GM18526 (cell line): Measurements from ENCODE around the gene EPB41L1.

Source experiments
- POLR2A ChIP-seq: IDR thresholded peaks from 3 replicates; pipeline ENCODE4 v1.6.1; 2011; ENCODE audit not compliant: insufficient read length; ENCODE audit errors: extremely low read depth

The EPB41L1 gene

GRCh38 chr20:36120991-36121390 is 33.5 kb upstream of the EPB41L1 start:
- no peak for TF ChIP-seq POLR2A

DNA sequence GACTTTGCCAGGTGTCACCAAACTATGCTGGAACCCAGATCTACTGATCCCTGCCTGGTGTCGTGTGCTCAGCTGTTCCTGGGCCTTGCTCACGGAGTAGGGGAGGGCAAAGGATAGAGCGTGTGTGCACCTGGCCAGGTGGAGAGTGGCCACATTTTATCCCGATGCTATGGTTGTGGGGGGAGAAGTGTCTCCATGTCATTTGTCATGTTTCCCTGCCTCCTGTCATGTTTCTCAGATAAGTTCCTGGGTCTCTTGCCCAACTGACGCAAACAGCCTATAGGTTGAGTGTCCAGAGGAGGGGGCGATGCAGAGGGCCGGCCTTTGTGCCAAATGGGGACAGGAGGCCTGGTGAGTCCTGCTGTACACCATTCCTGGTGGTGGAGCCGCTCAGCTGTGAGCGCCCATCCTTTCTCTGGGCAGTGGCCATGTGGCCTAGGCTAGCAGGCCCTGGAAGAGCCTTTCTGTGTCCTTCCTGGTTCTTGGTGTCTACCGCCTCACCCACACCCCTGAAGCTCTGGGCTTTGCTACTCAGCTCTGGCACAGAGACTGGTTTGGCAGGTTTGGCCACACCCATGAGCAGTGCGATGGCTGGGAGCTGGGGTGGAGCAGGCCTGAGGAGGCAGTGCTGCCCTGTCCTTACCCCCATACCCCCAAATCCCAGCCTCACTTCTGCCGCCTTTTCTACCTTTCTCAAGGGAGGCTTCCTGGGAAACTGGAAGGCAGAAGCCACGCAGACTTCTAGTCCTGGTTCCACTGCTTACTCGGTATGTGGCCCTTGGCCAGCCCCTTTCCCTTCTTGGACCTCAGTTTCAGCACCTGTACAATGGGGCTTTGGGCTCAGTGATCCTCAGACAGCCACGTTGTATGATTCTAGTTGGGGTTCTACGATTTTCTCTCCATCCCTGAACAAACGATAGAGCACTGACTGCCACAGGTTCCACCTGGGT is 32.3 kb upstream of the EPB41L1 start:
- TF ChIP-seq POLR2A, result no peak

DNA sequence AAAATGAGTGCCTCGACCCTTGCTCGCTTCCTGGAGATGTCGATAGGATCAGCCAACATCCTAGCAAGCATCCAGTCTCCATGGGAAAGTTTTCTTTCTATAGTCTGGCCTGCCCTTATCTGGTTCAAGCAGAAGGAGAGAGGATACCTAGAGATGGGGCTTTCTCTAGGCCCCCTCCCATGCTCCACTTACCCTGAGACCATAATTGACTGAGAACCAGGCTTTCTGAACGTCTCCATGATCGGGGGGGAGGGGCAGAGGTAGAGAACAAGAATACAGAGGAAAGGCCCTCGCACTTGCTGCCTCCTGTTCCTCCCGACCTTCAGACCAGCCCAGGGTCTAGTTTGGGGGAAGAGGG is 31.6 kb upstream of the EPB41L1 start:
- TF ChIP-seq POLR2A, result no peak

GRCh38 chr20:36125097-36125496 is 29.4 kb upstream of the EPB41L1 start:
- TF ChIP-seq POLR2A, result no peak

- no peak for TF ChIP-seq POLR2A
Observed at GRCh38 chr20:36126836-36127527, 27.6 kb upstream of the EPB41L1 start.

GRCh38 chr20:36128463-36129159 is 25.9 kb upstream of the EPB41L1 start:
- TF ChIP-seq POLR2A, result no peak

- TF ChIP-seq POLR2A, result no peak
Observed at GRCh38 chr20:36129160-36129543, 25.4 kb upstream of the EPB41L1 start.

DNA sequence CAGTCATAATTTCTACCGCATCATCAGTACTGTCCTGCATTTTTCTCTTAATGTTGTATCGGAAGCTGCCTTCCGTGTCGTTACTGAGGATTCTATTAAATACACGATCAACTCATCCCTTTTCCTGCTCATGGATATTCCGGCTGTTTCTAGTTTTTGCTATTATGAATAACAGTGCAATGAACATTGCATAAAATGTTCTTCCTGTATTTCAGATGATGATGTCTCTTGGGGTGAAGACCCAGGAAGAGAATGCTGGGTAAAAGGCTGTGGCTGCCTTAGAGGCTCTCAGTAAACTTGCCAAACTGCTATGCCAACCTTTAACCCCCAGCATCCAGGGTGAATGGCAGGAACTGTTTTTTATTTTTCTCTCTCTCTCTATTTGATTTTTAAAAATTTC is 24.1 kb upstream of the EPB41L1 start:
- no peak for TF ChIP-seq POLR2A

GRCh38 chr20:36132802-36133211 is 21.7 kb upstream of the EPB41L1 start:
- no peak for TF ChIP-seq POLR2A

DNA sequence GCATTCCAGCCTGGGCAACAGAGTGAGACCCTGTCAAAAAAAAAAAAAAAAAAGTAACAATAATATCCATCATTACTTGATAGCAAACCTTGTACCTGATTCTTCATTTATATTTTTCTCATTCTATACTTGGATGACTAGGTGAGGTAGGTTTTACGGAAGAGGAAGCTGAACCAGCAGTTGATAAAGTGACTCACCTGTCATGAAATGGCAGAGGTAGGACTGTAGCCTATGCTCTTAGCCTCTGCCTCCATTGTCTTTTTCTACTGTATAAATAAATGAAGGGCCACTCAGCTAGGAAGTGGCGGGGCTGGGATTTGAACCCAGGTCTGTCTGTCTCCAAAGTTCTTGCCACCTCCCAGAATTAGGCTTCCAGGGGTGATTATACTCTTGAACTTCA is 20.7 kb upstream of the EPB41L1 start:
- TF ChIP-seq POLR2A, result no peak

GRCh38 chr20:36135159-36135558 is 19.4 kb upstream of the EPB41L1 start:
- no peak for TF ChIP-seq POLR2A

- no peak for TF ChIP-seq POLR2A
Observed at GRCh38 chr20:36135821-36136220, 18.7 kb upstream of the EPB41L1 start.

DNA sequence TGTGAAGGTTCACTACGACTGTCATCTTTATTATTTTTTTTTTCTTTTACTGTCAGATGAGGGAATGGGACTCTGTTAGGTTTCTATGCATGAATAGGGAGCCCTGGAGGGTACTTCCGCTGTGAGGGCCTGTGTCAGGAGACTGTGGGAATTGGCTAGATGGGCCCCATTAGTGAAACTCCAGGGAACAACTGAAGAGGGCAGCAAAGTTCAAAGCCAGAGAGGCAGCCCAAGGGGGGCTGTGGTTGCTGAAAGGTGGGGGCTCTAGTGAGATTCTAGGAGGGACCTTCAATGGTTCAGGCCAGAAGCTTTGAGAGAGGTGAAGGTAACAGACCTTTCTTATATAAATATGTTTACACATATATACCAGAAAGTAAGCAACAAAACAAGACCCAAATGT is 13.2 kb upstream of the EPB41L1 start:
- TF ChIP-seq POLR2A, result no peak

DNA sequence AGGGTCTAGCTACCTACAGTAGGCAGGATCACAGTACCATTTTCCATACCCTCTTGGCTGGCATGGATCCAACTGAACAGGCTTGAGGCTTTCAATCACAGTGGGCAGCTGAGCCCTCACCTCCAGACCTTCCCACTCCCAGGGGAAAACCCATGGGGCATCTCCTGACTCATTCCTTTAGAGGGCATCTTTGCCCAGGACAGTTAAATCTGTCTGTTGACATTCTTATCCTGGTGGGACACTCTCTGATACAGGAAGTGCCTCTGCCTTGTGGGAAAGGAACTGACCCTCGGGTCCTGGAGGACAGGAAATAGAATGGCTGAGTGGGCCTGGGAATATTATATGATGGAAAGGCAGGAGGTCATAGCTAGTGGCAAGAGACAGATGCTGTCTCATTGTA is 10.2 kb upstream of the EPB41L1 start:
- no peak for TF ChIP-seq POLR2A

DNA sequence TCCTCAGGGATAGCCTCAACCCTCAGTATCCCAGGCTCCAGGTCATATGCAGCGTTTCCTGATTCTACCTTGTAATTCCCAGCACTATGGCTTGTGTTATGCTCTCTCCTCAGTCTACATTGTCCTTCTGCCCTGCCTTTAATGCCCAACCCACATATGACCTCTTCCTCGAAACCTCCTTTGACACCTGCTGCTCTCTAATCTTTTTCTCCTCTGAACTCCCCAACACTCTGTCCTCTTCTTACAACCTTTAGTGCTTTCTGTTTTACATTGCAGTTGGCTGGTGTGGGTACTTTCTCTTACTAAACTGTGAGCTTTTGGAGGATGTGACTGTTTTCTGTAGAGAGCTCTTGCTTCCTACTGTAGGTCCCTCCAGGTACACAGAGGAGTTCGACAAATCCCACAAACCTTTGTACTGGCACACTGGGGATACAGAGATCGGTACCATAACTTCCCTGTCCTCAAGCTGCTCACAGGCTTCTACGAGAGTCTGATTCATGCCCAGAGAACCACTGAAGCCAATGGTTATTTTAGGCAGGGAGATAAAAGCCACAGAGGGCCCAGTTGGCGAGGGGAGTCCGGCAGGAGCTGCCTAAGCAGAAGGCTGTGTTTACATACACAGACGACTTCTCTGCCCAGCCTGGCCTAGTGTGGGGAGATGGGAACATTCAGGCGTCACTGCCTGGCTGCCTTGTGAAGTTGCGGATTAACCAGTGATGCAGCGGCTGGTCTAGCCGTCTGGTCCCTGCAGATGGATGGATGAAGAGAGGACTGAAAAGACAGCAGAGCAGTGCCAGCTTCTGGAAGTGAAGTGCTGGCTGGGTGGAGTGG is 8.4 kb upstream of the EPB41L1 start:
- TF ChIP-seq POLR2A, result no peak

- TF ChIP-seq POLR2A, result no peak
Observed at GRCh38 chr20:36147690-36148089, 6.8 kb upstream of the EPB41L1 start.

DNA sequence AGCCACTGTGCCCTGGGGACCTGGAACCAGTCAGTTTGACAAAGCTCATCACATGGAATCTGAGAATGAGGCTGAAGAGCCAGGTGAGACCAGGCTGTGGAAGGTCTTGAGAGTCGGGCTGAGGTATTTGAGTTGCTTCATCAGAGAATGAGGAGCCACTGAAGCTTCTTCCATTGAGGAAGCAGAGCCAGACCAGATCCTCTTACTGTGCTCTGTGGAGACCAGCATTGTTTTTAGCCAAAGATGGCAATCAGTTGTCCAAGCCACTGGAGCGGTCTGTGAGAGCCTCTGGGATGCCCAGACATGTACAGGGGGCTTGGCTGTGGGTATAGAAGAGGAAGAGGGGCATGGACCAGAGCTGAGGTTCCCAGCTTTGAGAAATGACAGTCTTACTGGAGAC is 6.1 kb upstream of the EPB41L1 start:
- no peak for TF ChIP-seq POLR2A
